ENCODE measurements around the gene ACTL8.
A peak's percentile ranks its signal among the peaks of the same experiment; 100 is the strongest.

The ACTL8 gene

DNA sequence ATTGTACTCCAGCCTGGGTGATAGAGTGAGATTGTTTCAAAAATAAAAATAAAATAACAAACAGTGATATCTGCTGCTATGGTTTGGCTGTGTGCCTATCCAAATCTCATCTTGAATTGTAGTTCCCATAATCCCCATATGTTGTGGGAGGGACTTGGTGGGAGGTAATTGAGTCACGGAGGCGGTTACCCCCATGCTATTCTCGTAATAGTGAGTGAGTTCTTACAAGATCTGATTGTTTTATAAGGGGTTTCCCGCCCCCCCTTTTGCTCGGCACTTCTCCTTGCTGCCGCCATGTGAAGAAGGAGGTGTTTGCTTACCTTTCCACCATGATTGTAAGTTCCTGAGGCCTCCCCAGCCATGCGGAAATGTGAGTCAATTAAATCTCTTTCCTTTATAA lies 47.8 kb downstream of the ACTL8 start:
- no peak for DNase-seq (ENCODE audit: low read depth, low spot score)

DNA sequence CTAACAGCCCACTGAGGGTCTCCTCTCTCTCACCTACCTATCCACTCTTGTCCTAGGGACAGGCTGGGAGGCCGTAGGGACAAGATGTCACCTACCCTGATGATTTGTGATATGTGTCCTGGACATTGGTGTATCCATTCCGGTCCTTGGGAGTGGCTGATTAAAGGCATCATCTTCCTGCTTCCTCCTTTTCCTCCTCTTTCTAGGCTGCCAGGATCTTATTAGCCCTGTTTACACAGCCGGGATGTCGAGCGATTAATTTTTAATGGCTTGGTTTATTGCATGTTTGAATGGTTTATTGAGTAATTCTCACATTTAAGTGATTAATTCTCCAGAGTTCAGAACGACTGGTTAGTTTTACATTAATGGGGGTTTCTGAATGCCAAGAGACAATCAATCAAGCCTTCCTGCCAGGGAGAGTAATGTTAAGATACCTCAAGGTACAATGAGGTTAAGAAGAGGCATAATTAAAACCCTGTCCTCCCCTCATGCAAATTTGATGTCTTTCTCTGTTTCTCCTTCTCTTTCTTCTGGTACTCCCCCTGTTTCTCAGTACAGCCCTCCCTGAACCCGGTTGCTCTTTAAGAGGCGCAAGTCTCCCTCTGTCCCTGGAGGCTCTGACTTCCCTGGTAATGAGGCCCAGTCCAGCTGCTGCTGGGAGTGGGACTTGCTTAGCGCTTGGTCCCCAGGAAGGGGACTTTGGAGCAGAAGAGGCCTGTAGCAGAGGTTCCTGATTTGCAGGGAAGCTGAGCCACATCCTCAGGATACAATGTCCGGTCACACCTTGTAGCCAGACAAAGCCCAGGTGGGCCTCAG lies 50.9 kb downstream of the ACTL8 start:
- no peak for DNase-seq (ENCODE audit: low read depth, low spot score)

DNA sequence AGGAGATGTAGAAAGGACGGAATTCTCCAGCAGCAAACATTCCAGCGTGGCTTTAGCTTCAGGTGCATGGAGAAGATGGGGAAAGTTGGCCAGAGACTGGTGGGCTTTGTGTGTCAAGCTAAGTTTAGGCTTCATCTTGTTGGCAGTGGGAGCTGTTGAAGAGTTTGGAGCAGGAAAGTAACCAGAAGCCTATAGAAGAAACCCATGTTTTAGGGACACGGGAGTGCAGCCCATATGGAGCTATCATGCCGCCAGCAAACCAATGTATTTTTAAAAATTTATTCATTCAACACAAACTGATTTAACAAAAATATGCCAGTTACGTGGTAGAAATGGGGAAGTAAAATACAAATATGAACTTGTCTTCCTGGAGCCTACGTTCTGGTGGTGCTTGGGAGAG lies 53.7 kb downstream of the ACTL8 start:
- no peak for DNase-seq (ENCODE audit: low read depth, low spot score)

DNA sequence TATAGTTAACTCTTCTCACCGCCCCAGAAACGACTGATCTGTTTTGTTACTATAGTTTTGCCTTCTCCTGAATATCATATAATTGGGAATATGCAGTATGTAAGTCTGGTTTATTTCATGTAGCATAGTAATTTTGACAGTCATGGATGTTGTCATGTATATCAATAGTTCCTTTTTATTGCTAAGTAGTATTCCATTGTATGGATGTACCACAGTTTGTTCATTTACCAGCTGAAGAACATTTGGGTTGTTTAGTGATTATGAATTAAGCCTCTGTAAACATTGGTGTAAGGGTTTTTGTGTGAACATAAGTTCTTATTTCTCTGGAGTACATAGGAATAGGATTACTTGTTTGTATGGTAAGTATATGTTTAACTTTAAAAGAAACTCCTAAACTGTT lies 55.5 kb downstream of the ACTL8 start:
- no peak for DNase-seq (ENCODE audit: low read depth, low spot score)

DNA sequence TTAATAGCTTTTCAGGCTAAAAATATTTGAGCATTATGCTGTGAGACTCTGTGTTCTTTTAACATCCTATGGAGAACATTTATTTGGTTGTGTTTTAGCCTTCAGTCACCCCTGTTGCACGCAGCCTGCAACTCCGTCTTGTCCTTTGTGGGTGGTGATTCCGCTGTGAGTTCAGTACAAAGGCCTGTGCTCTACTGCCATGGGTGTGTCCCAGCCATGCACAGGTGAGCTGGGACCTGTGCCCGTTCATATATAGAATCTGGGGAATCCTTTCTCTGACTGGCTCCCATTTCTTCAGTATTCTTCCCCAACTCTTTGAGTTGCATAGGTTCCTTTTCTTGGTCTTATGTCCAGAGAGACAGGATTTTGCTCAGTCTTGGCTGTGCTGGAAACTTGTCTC lies 61.4 kb downstream of the ACTL8 start:
- DNase-seq (ENCODE audit: low read depth, low spot score), result no peak

DNA sequence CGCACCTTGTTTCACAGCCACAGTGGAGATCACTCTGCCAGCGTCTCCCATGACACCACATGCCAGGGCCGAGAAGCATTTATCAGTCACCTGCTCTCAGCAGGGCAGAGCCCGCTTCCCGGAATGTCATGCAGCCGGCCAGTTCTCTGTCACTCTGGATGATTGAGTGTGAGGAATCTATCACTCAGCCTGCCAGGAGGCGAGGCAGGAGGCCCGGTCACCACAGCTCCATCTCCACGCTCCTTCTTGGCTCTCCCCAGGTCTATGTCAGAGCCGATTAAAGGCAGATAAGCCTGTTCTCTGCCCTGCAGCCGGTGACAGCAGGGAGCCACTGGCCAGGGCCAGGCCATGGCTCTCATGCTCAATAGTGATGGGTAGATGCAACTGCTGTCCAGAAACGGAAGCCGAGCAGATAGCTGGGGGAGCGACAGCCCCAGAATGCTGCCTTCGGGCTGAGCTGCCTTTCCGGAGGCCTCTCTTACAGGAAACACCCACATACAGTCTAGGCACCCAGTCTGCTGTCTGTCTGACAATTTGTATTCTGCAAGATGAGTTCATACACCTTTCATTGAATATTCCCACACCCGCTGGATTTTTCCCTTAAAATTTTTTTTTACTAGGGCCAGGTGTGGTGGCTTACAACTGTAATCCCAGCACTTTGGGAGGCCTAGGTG lies 64.1 kb downstream of the ACTL8 start:
- DNase-seq (ENCODE audit: low read depth, low spot score), result no peak

DNA sequence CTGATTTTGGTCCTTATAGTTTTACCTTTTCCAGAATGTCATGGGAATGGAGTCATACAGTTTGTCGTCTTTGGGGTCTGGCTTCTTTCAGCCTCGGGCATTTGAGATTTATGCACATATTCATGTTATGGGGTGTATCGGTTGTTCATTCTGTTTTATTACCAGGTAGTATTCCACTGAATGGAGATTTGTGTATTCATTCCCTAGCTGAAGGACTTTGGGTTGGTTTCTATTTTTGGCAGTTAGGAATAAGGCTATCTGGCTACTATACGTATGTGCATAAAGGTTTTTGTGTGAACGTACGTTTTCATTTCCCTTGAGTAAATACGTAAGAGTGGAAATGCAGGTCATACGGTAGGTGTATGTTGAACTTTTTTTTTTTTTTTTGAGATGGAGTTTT lies 65.1 kb downstream of the ACTL8 start:
- DNase-seq (ENCODE audit: low read depth, low spot score), result no peak

DNA sequence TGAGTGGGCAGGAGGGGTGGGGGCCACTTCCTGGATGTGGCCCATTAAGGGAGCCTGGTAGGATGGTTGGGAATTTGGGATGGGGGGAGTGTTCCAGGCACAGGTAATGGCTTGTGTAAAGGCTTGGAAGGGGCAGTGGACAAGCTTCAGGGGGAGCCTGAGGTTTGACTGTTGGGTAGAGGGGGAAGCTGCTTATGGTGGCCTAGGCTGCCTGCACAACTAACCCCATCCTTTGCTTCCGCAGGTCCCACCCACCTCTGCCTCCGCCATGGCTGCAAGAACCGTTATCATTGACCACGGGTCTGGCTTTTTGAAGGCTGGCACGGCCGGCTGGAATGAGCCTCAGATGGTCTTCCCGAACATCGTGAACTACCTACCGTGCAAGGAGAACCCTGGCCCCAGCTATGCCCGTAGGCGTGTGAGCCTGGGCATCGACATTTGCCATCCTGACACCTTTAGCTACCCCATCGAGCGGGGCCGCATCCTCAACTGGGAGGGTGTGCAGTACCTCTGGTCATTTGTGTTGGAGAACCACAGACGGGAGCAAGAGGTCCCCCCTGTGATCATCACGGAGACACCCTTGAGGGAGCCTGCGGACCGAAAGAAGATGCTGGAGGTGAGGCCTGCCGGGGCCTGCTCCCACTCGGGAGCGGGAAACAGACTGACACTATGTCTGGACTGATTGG lies 67.8 kb downstream of the ACTL8 start:
- no peak for DNase-seq (ENCODE audit: low read depth, low spot score)

DNA sequence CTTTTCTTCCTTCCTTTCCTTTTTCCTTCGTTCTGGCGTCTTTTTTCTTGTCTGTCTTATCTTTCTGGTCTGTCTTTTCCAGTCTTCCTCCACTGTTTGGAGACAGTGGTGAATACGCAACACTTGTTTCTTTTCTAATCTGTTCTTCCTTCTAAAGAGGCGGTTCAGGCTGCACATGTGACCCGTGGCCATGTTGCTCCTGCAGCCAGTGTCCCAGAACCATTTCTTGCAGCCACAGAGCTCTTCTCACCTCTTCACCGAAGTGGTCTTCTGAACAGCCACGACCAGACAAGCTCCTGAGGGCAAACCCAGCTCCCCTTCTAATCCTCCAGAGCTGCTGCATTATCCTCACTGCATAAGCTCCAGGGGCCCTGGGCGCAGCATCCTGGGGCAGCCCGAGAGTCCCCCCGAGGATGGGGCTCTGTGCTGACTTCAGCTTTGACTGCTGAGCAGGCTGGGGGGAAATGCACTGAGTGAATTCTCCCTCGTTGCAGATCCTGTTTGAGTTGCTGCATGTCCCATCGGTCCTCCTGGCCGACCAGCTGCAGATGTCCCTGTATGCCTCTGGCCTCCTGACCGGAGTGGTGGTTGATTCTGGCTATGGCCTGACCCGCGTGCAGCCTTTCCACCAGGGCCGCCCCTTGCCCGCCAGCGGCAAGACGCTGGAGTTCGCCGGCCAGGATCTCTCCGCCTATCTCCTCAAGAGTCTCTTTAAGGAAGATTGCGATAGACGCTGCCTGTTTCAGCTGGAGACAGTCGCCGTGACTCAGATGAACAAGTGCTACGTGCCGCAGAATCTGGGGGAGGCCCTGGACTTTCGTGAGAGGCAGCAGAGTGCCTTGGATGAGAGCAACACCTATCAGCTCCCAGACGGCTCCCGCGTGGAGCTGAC lies 70.4 kb downstream of the ACTL8 start:
- no peak for DNase-seq (ENCODE audit: low read depth, low spot score)

DNA sequence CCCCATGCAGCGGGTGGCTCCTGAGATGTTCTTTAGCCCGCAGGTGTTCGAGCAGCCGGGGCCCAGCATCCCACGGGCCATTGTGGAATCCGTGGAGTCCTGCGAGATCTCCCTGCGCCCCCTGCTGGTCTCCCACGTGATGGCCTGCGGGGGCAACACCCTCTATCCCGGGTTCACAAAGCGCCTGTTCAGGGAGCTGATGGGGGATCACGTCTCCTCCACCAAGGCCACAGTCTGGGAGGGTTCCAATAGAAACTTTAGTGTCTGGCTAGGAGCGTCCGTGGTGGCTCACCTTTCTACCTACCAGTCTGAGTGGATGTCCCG lies 71.0 kb downstream of the ACTL8 start:
- no peak for DNase-seq (ENCODE audit: low read depth, low spot score)

DNA sequence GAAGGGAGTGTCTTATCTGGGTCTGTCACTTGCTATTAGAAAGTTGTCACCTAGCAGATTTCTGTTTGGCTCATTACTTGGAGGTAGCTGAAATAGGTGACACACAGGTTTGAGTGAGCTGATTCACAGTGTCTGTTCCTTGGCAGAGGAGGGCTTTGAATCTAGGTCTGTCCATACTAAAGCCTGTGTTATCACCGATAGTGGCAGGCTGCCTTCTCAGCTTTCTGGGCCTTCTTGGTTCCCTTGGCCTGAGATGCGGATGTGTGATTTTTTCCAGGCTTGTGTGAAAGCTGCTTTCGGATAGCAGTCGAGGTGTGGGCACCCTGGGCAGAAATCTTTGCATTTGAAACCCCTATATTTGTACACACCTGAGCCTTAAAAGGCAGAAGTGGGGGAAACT lies 73.9 kb downstream of the ACTL8 start:
- DNase-seq (ENCODE audit: low read depth, low spot score), result no peak

DNA sequence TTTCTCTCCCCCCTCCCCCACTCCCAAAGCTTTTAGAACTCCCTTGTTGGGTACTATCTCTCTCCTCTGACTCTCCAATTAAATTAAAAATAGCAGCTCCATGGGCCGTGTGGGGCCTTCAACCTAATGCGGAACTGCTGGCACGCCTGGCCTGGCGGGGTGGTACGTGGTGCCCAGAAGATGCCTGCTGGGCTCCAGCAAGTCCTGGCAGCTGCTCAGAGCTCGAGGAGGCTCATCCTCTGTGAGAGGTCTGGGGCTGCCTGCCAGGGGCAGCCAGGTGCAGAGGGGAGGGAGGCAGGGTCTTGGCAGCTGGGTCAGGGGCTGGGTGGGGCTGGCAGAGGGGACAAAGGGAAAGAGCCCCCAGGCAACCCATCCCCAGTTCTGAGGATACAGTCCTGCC lies 74.4 kb downstream of the ACTL8 start:
- DNase-seq (ENCODE audit: low read depth, low spot score), result no peak

DNA sequence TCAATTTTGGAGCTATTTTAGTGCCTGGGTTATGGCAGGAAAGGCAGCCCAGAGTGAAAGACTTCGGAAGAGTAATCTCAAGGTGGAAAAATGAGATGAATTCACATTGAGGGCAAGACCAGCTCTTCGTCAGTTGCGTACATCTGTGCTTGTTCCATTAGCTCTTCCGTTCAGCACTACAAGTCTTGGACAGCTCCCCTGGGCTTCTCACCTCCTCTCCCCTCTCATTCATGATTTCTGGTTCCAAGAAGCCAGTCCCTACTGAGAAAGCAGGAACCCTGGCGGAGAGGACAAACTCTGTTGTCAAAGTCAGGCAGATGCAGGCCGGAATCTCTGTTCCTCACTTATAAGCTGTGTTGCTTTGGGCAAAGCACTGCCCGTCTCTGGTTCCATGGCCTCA lies 76.5 kb downstream of the ACTL8 start:
- peak; percentile 12 for DNase-seq (ENCODE audit: low read depth, low spot score)

DNA sequence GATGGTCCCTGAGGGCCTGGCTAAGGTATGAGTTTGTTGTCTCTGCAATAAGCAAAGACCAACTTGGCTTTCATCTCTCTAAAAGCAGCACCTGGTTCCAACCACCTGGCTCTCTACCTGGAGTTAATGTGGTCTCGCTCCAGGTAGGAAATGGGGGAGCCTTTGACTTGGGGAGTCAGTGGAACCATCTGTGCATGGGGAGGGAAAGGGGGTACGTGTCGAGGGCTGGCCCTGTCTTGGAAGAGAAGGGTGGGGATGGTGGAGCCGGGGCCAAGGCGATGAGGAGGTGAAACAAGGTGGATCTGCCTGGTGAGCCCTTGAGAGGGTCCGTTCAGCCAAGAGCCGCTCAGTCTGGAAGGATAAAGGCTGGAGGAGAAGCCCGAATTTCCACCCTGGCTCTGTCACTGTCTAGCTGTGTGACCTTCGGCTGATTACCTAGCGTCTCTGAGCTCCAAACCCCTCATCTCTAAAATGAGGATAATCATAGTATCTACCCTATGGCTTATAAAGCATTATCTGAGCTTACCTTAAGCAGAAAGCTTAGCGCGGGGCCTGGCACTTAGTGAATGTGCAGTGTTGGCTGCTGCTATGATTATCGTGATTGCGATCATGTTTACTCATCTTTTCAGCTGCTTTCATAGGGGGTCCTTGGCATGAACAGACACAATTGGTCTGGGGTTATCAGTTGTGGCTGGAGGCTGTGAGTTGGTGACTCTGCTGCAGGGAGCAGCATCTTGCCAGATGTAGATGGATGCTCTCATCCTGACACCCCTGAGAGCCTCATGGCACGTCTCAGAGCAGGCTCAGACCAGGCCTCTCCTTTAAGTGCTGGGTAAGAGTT lies 78.7 kb downstream of the ACTL8 start:
- DNase-seq (ENCODE audit: low read depth, low spot score), result no peak

DNA sequence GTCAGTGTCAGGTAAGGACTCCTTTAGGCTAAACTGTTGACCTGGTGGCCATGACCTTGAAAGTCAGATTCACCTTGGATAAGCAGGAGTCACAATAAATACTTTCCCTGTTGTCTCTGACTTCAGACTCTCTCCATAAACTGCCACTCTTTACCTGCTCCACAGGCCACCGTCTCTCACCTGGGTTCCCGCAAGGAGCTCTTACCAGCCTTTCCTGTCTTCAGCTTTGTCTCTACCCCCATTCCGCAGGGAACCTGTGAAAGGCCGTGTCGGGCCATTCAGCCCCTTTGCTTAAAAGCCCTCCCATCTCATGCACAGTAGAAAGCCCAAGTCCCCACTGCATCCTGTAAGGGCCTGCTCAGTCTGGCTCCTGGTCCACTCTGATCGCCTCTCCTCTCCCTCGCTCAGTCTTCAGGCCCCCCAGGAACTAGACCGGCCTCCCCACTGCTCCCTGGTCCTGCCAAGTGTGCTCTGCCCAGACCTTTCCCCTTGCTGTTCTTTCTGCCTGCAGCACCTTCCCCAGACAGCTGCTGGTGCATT lies 79.5 kb downstream of the ACTL8 start:
- no peak for DNase-seq (ENCODE audit: low read depth, low spot score)

DNA sequence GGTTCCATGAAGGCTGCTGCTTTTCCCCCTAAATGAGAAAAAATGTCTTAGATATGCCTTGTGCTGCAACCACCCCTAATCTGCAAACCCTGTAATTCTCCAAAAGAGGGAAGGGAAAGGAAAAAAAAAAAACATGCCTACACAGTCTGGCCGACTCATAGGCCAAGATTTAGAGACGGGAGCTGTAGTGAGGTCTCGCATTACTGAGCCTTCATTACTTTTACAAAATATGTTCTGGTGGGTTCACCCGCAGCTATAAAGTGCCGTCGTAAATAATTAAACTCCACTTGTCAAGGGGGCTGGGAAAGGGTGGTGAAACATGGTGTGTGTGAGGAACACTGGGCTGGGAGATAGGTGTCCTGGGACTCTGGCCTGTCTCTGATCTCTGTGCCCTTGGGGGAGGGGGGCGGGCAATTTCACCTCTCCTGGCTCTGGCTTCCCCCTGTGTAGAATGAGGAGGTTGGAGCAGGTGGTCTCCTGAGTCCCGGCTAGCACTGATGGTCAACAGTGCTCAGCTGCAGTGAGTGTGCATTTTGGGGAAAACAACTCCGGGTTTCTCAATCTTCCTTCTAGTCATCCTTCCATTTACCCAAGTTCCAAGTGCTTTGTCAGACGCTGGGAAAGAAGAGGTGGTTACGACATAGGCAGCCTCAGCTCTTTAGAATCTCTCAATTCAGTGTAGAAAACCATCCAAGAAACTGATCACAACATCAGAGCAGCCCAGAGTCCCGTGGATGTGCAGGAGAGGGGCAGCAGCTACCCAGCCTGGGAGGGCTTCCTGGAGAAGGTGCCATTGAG lies 82.3 kb downstream of the ACTL8 start:
- DNase-seq (ENCODE audit: low read depth, low spot score), result no peak

DNA sequence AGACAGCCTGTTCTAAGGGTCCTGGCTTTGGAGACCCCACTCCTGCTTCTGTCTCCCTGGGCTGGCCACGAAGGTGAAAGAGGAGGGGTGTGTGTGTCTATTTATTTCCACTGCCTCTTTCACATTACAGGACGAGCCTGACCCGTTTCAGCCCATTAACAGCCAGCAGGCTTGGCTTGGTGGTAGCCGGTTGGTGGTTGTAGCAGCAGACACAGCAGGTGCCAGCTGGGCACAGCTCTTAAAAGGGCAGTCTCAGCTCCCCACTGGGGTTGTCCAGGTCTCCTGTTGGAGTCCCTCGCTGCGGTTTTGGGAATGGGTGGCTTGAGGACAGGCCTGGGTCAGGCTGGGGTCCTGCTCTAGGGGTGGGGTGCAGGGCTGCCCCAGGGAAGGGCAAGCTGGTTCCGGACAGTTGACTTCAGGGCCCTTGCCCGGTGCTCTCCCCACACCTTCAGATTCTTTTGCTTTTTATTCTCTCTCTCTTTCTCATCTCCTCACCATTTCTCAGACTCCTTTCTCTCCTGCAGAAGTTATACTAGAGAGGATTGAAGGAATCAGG lies 84.6 kb downstream of the ACTL8 start:
- DNase-seq (ENCODE audit: low read depth, low spot score), result no peak

DNA sequence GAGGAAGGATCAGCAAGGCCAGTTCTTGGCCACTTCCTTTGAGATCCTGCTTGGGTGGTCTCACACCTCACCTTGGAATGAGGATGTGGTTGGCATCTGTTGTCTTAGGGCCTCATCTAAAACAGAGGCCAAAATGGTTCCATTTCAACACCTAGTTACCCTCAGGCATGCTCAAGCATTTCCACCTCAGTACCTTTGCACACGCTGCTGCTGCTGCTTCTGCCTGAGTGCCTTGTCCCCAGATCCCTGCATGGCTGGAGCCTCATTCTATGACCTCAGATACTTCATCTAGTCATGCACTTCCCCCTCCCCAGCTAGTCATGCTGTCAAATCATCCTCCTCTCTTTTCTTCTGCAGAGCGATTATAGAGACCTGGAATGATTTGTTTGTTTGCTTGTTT lies 86.8 kb downstream of the ACTL8 start:
- no peak for DNase-seq (ENCODE audit: low read depth, low spot score)

DNA sequence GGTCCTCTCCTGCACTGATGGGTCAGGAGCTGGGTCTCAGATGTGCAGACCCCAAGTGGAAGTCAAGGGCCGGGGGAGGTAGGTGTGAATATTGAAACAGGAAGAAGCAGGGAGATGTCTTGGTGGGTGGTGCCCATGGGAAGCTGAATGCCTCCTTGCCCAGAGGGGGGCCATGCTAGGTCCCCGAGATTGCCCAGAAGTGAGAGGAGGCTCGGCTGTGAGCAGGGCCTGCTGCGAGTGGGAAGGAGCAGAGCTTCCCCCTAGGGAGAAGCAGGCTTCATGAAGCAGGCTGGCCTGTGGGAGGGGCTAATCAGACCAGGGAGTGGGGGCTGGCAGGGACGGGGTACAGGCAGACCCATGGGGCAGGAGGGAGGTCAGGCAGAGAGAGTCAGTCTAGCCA lies 87.6 kb downstream of the ACTL8 start:
- no peak for DNase-seq (ENCODE audit: low read depth, low spot score)

Data from brain pericyte (primary cell).